Trophoblast cell (in vitro differentiated cells and primary cell): Measurements from ENCODE around the gene KCNMA1.

Experiments used
- DNase-seq, 2 donors: peaks; one replicate each; pipeline ENCODE4 v3.0.0-alpha.2; 2016
- H2AFZ ChIP-seq: 2 replicates; pipeline ENCODE4 v1.6.1; 2013; ENCODE audit warnings: low read length, moderate library complexity, mild to moderate bottlenecking; ENCODE audit not compliant: insufficient read depth, poor library complexity
- H2AK5ac ChIP-seq: 2 replicates; pipeline ENCODE4 v1.6.1; 2013; ENCODE audit warnings: mild to moderate bottlenecking, low read length
- H2BK120ac ChIP-seq: 2 replicates; pipeline ENCODE4 v1.6.1; 2013; ENCODE audit warnings: low read length, mild to moderate bottlenecking, moderate library complexity; ENCODE audit not compliant: insufficient read depth, poor library complexity
- H2BK12ac ChIP-seq: 2 replicates; pipeline ENCODE4 v1.6.1; 2013; ENCODE audit warnings: mild to moderate bottlenecking, low read length, moderate library complexity
- H2BK5ac ChIP-seq: 2 replicates; pipeline ENCODE4 v1.6.1; 2013; ENCODE audit warnings: low read length, low read depth, moderate library complexity, mild to moderate bottlenecking; ENCODE audit not compliant: poor library complexity
- H3K14ac ChIP-seq: 2 replicates; pipeline ENCODE4 v1.6.1; 2013; ENCODE audit warnings: mild to moderate bottlenecking, low read length
- H3K18ac ChIP-seq: 2 replicates; pipeline ENCODE4 v1.6.1; 2013; ENCODE audit warnings: mild to moderate bottlenecking, low read length
- H3K23ac ChIP-seq: 2 replicates; pipeline ENCODE4 v1.6.1; 2013; ENCODE audit warnings: low read length
- H3K27ac ChIP-seq: 2 replicates; pipeline ENCODE4 v1.5.1; 2013; ENCODE audit warnings: low read depth, mild to moderate bottlenecking, inconsistent platforms, low read length, moderate library complexity
- H3K27me3 ChIP-seq: 2 replicates; pipeline ENCODE4 v1.6.1; 2013; ENCODE audit warnings: inconsistent platforms, mild to moderate bottlenecking, low read length, moderate library complexity; ENCODE audit not compliant: insufficient read depth
- H3K36me3 ChIP-seq, 2 experiments: 1 replicate in 1 of 2; 2 replicates in 1 of 2; pipeline ENCODE4 v1.6.1; 2013; ENCODE audit warnings: low read length in 2 of 2, mild to moderate bottlenecking in 2 of 2, moderate library complexity in 1 of 2; ENCODE audit not compliant: insufficient read depth in 2 of 2, control insufficient read depth in 1 of 2
- H3K4ac ChIP-seq: 2 replicates; pipeline ENCODE4 v1.6.1; 2013; ENCODE audit warnings: low read depth, mild to moderate bottlenecking, low read length, moderate library complexity
- H3K4me1 ChIP-seq, 2 experiments: 1 replicate in 1 of 2; 2 replicates in 1 of 2; pipeline ENCODE4 v1.6.1; 2013; ENCODE audit warnings: low read length in 2 of 2, mild to moderate bottlenecking in 2 of 2, moderate library complexity in 1 of 2; ENCODE audit not compliant: insufficient read depth in 2 of 2, control insufficient read depth in 1 of 2
- H3K4me2 ChIP-seq: 2 replicates; pipeline ENCODE4 v1.6.1; 2013; ENCODE audit warnings: inconsistent platforms, mild to moderate bottlenecking, low read length, moderate library complexity
- H3K4me3 ChIP-seq: 2 replicates; pipeline ENCODE4 v1.5.1; 2013; ENCODE audit warnings: mild to moderate bottlenecking, low read depth, low read length, inconsistent platforms
- H3K79me1 ChIP-seq: one replicate; pipeline ENCODE4 v1.6.1; 2013; ENCODE audit warnings: low read length
- H3K79me2 ChIP-seq: 2 replicates; pipeline ENCODE4 v1.6.1; 2013; ENCODE audit warnings: low read length, mild to moderate bottlenecking; ENCODE audit not compliant: control insufficient read depth, insufficient read depth, poor library complexity
- H3K9ac ChIP-seq: 2 replicates; pipeline ENCODE4 v1.6.1; 2013; ENCODE audit warnings: mild to moderate bottlenecking, low read length
- H3K9me3 ChIP-seq: 2 replicates; pipeline ENCODE4 v1.6.1; 2013; ENCODE audit warnings: low read depth, mild to moderate bottlenecking, control low read depth, inconsistent platforms, low read length; ENCODE audit not compliant: insufficient read depth
- H4K12ac ChIP-seq: 2 replicates; pipeline ENCODE4 v1.6.1; 2013; ENCODE audit warnings: low read depth, mild to moderate bottlenecking, low read length, moderate library complexity
- H4K8ac ChIP-seq: 2 replicates; pipeline ENCODE4 v1.6.1; 2013; ENCODE audit warnings: low read depth, mild to moderate bottlenecking, low read length, moderate library complexity
- H4K91ac ChIP-seq: one replicate; pipeline ENCODE4 v1.6.1; 2013; ENCODE audit warnings: low read depth, mild to moderate bottlenecking, low read length, moderate library complexity
- WGBS: extraction: QIAGEN DNeasy Blood & Tissue Kit; methylation state at CpG from one replicate; pipeline ENCODE4 v1.1.7; 2013; ENCODE audit warnings: missing lambda C conversion rate; ENCODE audit not compliant: insufficient read length, insufficient coverage; ENCODE audit errors: extremely low coverage; 5-methylcytosine and 5-hydroxymethylcytosine counted together

KCNMA1 gene

GRCh38 chr10:76868098-76868977 is 769.3 kb downstream of the KCNMA1 start:
- no peak overlapping the region for H4K91ac ChIP-seq
- DNase-seq: no peak
- no peak overlapping the region for H2AK5ac ChIP-seq
- H3K36me3 ChIP-seq: no peaks in the 10 kb centered on the region
- no peak overlapping the region for H4K8ac ChIP-seq
- H2BK5ac ChIP-seq: no peak overlapping the region
- no peaks in the 10 kb centered on the region for H3K4me1 ChIP-seq
- WGBS: no CpG with 5 or more reads among the region's 4 CpGs
- H3K79me1 ChIP-seq: no peaks in the 10 kb centered on the region
- no peak overlapping the region for H3K18ac ChIP-seq
- no peaks in the 10 kb centered on the region for H3K79me2 ChIP-seq
- no peak overlapping the region for H3K4ac ChIP-seq
- no peak overlapping the region for H4K12ac ChIP-seq
- no peaks in the 10 kb centered on the region for H3K27me3 ChIP-seq
- no peak overlapping the region for H3K4me2 ChIP-seq
- no peak overlapping the region for H2AFZ ChIP-seq
- no peak overlapping the region for H3K27ac ChIP-seq
- H3K9me3 ChIP-seq: peaks cover 1% of the 10 kb centered on the region
- H3K9ac ChIP-seq: no peak overlapping the region
- H2BK120ac ChIP-seq: no peak overlapping the region
- no peak overlapping the region for H3K23ac ChIP-seq
- H2BK12ac ChIP-seq: no peak overlapping the region
- H3K14ac ChIP-seq: no peak overlapping the region
- no peak overlapping the region for H3K4me3 ChIP-seq

GRCh38 chr10:76866841-76867586 is 770.6 kb downstream of the KCNMA1 start:
- no peak overlapping the region for H3K9ac ChIP-seq
- no peak overlapping the region for H3K27ac ChIP-seq
- no peak overlapping the region for H3K4ac ChIP-seq
- peaks cover 1% of the 10 kb centered on the region for H3K9me3 ChIP-seq
- no peak overlapping the region for H2BK5ac ChIP-seq
- H4K12ac ChIP-seq: no peak overlapping the region
- no peak overlapping the region for H3K14ac ChIP-seq
- H3K4me2 ChIP-seq: no peak overlapping the region
- H2BK12ac ChIP-seq: no peak overlapping the region
- H3K18ac ChIP-seq: no peak overlapping the region
- H3K4me1 ChIP-seq: no peaks in the 10 kb centered on the region
- H3K79me2 ChIP-seq: no peaks in the 10 kb centered on the region
- H4K91ac ChIP-seq: no peak overlapping the region
- no peak overlapping the region for H3K23ac ChIP-seq
- no peak overlapping the region for H2BK120ac ChIP-seq
- no peak overlapping the region for H2AK5ac ChIP-seq
- no peak for DNase-seq
- H4K8ac ChIP-seq: no peak overlapping the region
- no peak overlapping the region for H3K4me3 ChIP-seq
- H3K36me3 ChIP-seq: no peaks in the 10 kb centered on the region
- no peak overlapping the region for H2AFZ ChIP-seq
- H3K27me3 ChIP-seq: no peaks in the 10 kb centered on the region
- H3K79me1 ChIP-seq: no peaks in the 10 kb centered on the region
- WGBS: no CpG with 5 or more reads among the region's 4 CpGs

DNA sequence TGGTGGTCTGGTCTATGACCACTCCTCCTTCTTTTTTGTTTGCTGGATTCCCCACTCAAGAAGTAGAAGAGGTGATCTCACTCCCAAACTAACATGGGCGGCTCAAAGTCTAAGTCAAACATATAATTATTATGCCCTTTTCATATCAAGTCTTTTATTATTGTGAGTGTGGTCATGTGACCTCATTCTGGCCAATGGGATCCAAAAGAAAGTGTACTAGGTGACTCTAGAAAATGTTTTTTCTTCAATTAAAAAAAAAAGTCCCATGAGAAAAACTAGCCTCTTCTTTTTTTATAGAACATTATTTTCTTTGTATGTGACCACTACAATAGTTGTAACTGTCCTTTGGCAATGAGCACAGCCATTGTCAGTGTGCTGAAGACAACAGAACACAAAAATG is 772.7 kb downstream of the KCNMA1 start:
- no peaks in the 10 kb centered on the region for H3K9me3 ChIP-seq

GRCh38 chr10:76858721-76859120 is 778.9 kb downstream of the KCNMA1 start:
- H3K9me3 ChIP-seq: no peaks in the 10 kb centered on the region
- no peak overlapping the region for H3K4me2 ChIP-seq
- DNase-seq: no peak
- H2BK5ac ChIP-seq: no peak overlapping the region
- no peaks in the 10 kb centered on the region for H3K36me3 ChIP-seq
- no peak overlapping the region for H4K91ac ChIP-seq
- no CpG with 5 or more reads among the region's 1 CpG for WGBS
- no peak overlapping the region for H3K4me3 ChIP-seq
- no peak overlapping the region for H3K18ac ChIP-seq
- H3K23ac ChIP-seq: no peak overlapping the region
- H4K12ac ChIP-seq: no peak overlapping the region
- no peaks in the 10 kb centered on the region for H3K4me1 ChIP-seq
- no peaks in the 10 kb centered on the region for H3K79me1 ChIP-seq
- H3K14ac ChIP-seq: no peak overlapping the region
- no peak overlapping the region for H3K9ac ChIP-seq
- H3K4ac ChIP-seq: no peak overlapping the region
- no peak overlapping the region for H2BK120ac ChIP-seq
- H4K8ac ChIP-seq: no peak overlapping the region
- H3K27ac ChIP-seq: no peak overlapping the region
- H3K27me3 ChIP-seq: no peaks in the 10 kb centered on the region
- H3K79me2 ChIP-seq: no peaks in the 10 kb centered on the region
- H2BK12ac ChIP-seq: no peak overlapping the region
- no peak overlapping the region for H2AK5ac ChIP-seq
- H2AFZ ChIP-seq: no peak overlapping the region

More for the DNA sequence above, 772.7 kb downstream of the KCNMA1 start:
- Histone ChIP-seq H3K18ac (no peak overlapping the region), H2BK120ac (no peak overlapping the region), H3K27me3 (no peaks in the 10 kb centered on the region), H3K9ac (no peak overlapping the region), H4K91ac (no peak overlapping the region), H3K4ac (no peak overlapping the region), H3K4me3 (no peak overlapping the region), H3K79me2 (no peaks in the 10 kb centered on the region), H3K4me1 (no peaks in the 10 kb centered on the region), H2BK5ac (no peak overlapping the region), H3K36me3 (no peaks in the 10 kb centered on the region), H3K4me2 (no peak overlapping the region), H3K79me1 (no peaks in the 10 kb centered on the region), H4K12ac (no peak overlapping the region), H2AK5ac (no peak overlapping the region), H3K27ac (no peak overlapping the region), H2AFZ (no peak overlapping the region), H2BK12ac (no peak overlapping the region), H3K14ac (no peak overlapping the region), H4K8ac (no peak overlapping the region), H3K23ac (no peak overlapping the region)
- no CpG with 5 or more reads among the region's 1 CpG for whole genome bisulfite sequencing
- no peak for DNase-seq
